GM12878 (cell line): ENCODE data around the gene TP73. TPM values are rescaled to one million over a fixed set of nuclear protein-coding genes. Genes with fewer than 3 reads are reported as not detected.

Experiments
- ASH2L ChIP-seq: fragments of 300-600, 200-600 bp; sonication (generic); IDR thresholded peaks from 2 replicates; pipeline ENCODE4 v1.6.1; 2017; ENCODE audit warnings: low read depth, mild to moderate bottlenecking, borderline replicate concordance
- ATF7 ChIP-seq: fragments of 450-650 bp; IDR thresholded peaks from 2 replicates; pipeline ENCODE4 v1.6.1; 2016; ENCODE audit warnings: low read depth, mild to moderate bottlenecking
- CEBPB ChIP-seq, 2 experiments: fragments of 150-350 bp in 1 of 2; IDR thresholded peaks; 2 replicates each; pipeline ENCODE4 v1.6.1; 2012 to 2014; ENCODE audit warnings: low read depth in 2 of 2, low read length in 2 of 2, borderline replicate concordance in 1 of 2, inconsistent platforms in 1 of 2
- DPF2 ChIP-seq: fragments of 450-650 bp; IDR thresholded peaks from 2 replicates; pipeline ENCODE4 v1.6.1; 2017; ENCODE audit warnings: mild to moderate bottlenecking
- EP300 ChIP-seq, 2 experiments: fragments of 150-350 bp in 1 of 2; IDR thresholded peaks; 2 replicates each; pipeline ENCODE4 v1.6.1; 2011 to 2012; ENCODE audit warnings: low read depth in 2 of 2, low read length in 2 of 2, borderline replicate concordance in 1 of 2, improper control_type of control experiment in 1 of 2, inconsistent platforms in 1 of 2; ENCODE audit not compliant: control insufficient read depth in 1 of 2
- GABPA ChIP-seq: IDR thresholded peaks from 2 replicates; pipeline ENCODE4 v1.6.1; 2014; ENCODE audit warnings: antibody characterized with exemption, low read depth, mild to moderate bottlenecking, inconsistent platforms
- HDGF ChIP-seq: fragments of 450-650 bp; IDR thresholded peaks from 2 replicates; pipeline ENCODE4 v1.6.1; 2016; ENCODE audit warnings: antibody characterized with exemption
- JUNB ChIP-seq: IDR thresholded peaks from 2 replicates; pipeline ENCODE4 v1.6.1; 2016; ENCODE audit warnings: antibody characterized with exemption, mild to moderate bottlenecking
- MEF2A ChIP-seq: IDR thresholded peaks from 2 replicates; pipeline ENCODE4 v1.6.1; 2011; ENCODE audit warnings: low read depth, mild to moderate bottlenecking, low read length, moderate library complexity; ENCODE audit not compliant: insufficient read depth
- NBN ChIP-seq: fragments of 450-650 bp; IDR thresholded peaks from 2 replicates; pipeline ENCODE4 v1.6.1; 2016
- PAX5 ChIP-seq: IDR thresholded peaks from 2 replicates; pipeline ENCODE4 v1.6.1; 2011; ENCODE audit warnings: low read depth, low read length, borderline replicate concordance
- POLR2A ChIP-seq: IDR thresholded peaks from 2 replicates; pipeline ENCODE4 v1.6.1; 2011; ENCODE audit warnings: low read depth, mild to moderate bottlenecking, low read length
- POLR2AphosphoS5 ChIP-seq: IDR thresholded peaks from 2 replicates; pipeline ENCODE4 v1.6.1; 2011; ENCODE audit warnings: mild to moderate bottlenecking, low read length, inconsistent platforms
- RAD21 ChIP-seq: IDR thresholded peaks from 2 replicates; pipeline ENCODE4 v1.6.1; 2011; ENCODE audit warnings: mild to moderate bottlenecking, low read depth, low read length, moderate library complexity; ENCODE audit not compliant: insufficient read depth
- RELA ChIP-seq: fragments of 450-650 bp; IDR thresholded peaks from 2 replicates; pipeline ENCODE4 v1.8.0; 2014; ENCODE audit warnings: borderline replicate concordance; ENCODE audit not compliant: partially characterized antibody
- RUNX3 ChIP-seq: IDR thresholded peaks from 2 replicates; pipeline ENCODE4 v1.6.1; 2012; ENCODE audit warnings: low read length, inconsistent platforms
- SMAD1 ChIP-seq: fragments of 450-650 bp; IDR thresholded peaks from 2 replicates; pipeline ENCODE4 v1.6.1; 2018; ENCODE audit warnings: mild to moderate bottlenecking, low read depth; ENCODE audit not compliant: partially characterized antibody
- SMARCA5 ChIP-seq: fragments of 450-650 bp; IDR thresholded peaks from 2 replicates; pipeline ENCODE4 v1.6.1; 2017; ENCODE audit warnings: mild to moderate bottlenecking
- SP1 ChIP-seq: IDR thresholded peaks from one replicate; pipeline ENCODE4 v1.6.1; 2011; ENCODE audit warnings: low read depth, low read length
- TCF12 ChIP-seq: IDR thresholded peaks from 2 replicates; pipeline ENCODE4 v1.6.1; 2011; ENCODE audit warnings: low read depth, mild to moderate bottlenecking, low read length
- YY1 ChIP-seq: IDR thresholded peaks from 2 replicates; pipeline ENCODE4 v1.6.1; 2011; ENCODE audit warnings: low read depth, mild to moderate bottlenecking, low read length
- ZNF384 ChIP-seq: IDR thresholded peaks from 2 replicates; pipeline ENCODE4 v1.6.1; 2012; ENCODE audit warnings: low read depth, mild to moderate bottlenecking, low read length, improper control_type of control experiment, borderline replicate concordance
- ZSCAN29 ChIP-seq: fragments of 450-650 bp; IDR thresholded peaks from 2 replicates; pipeline ENCODE4 v1.6.1; 2017; ENCODE audit warnings: mild to moderate bottlenecking, moderate library complexity
- polyA plus RNA-seq, 11 experiments: library from polyadenylated mRNA; depleted of rRNA in 4 of 11; unstranded in 6 of 11; stranded (reverse) in 5 of 11; fragments of >200 nt; fragmentation: Nextera tagmentation in 4 of 11; fragmentation: Illumina TruSeq in 1 of 11; extraction: Ambion mirVana in 4 of 11; extraction: Trizol in 1 of 11; gene quantifications; 1 replicate in 1 of 11; 2 replicates in 10 of 11; pipeline versions ENCODE4 v1.2.1 to v1.2.3, GENCODE V29; 2011 to 2016; ENCODE audit warnings: inconsistent platforms in 2 of 11, missing spikeins in 2 of 11, low read depth in 1 of 11
- total RNA-seq, 4 experiments: library from RNA; depleted of rRNA in 3 of 4; stranded (reverse); fragments of >200 nt in 3 of 4; fragmentation: Illumina TruSeq in 1 of 4; extraction: Trizol in 1 of 4; gene quantifications; 2 replicates each; pipeline versions ENCODE4 v1.2.1 to v1.2.3, GENCODE V29; 2013 to 2021
- TF ChIP-seq, protein P1 (sequence below): fragments of 450-650 bp; conservative IDR thresholded peaks from 2 replicates; pipeline ENCODE4 v1.6.1; 2017; ENCODE audit warnings: mild to moderate bottlenecking, moderate library complexity
- TF ChIP-seq, protein P2 (sequence below): fragments of 450-650 bp; IDR thresholded peaks from 2 replicates; pipeline ENCODE4 v1.6.1; 2017; ENCODE audit warnings: low read depth, mild to moderate bottlenecking, moderate library complexity
- TF ChIP-seq, protein P3 (sequence below): fragments of 450-650 bp; IDR thresholded peaks from 2 replicates; pipeline ENCODE4 v1.6.1; 2016; ENCODE audit warnings: mild to moderate bottlenecking

The TP73 gene
- total and polyA plus RNA-seq, 10 of the 15 experiments (the other 5 are each of a cell fraction or from before 2014, with no cell fraction given) = 0.08 to 54.2 (median 14.9) TPM

DNA sequence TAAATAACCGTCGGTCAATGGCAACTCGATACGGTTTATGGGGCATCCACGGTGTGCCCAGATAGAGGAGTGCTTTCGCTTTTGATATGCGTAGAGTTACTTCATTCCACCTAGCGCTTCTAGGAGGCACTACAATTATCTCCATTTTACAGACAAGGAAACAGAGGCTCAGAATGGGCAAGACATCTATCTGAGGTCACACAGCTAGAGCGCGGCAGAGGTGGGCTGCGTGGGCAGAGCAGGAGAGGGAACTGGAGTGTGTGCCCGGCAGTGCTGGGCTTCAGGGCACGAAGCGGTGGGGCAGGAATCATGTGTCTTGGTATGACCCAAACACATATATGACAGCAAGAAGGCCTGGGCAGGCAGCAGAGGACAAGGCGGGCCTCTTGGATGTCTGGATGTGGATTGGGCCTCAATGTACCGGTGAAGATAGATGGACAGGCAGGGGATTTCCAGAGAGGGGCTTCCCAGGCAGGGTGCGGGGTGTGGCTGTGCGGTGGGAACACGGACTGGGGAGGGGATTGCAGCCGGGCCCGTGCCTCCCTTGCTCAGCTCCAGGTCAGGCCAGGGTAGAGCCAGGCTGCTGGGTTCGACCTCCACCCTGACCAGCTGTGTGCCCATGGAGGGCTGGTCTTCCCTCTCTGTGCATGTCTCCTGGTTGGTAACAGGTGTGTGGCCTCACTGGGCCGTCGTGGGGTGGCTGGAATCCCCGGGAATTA lies 21.2 kb downstream of the TP73 start (continued):
- peak; percentile 6 for TF ChIP-seq SMAD1
- peak; percentile 4 for TF ChIP-seq SP1
- peak; percentile 93 for TF ChIP-seq HDGF
- TF ChIP-seq POLR2AphosphoS5 = peak; percentile 69
- TF ChIP-seq DPF2 = peak; percentile 77; the same call in 1 of the 2 replicates
- TF ChIP-seq ZNF384 = no peak
- TF ChIP-seq CEBPB (IDR thresholded peaks at IDR 0.05; ENCODE audit: borderline replicate concordance in 1 of 2, low read depth in 2 of 2, low read length in 2 of 2) = no peak
- TF ChIP-seq RUNX3 = no peak
- peak; percentile 21; the same call in 1 of the 2 replicates for TF ChIP-seq RAD21
- TF ChIP-seq, protein P1, sequence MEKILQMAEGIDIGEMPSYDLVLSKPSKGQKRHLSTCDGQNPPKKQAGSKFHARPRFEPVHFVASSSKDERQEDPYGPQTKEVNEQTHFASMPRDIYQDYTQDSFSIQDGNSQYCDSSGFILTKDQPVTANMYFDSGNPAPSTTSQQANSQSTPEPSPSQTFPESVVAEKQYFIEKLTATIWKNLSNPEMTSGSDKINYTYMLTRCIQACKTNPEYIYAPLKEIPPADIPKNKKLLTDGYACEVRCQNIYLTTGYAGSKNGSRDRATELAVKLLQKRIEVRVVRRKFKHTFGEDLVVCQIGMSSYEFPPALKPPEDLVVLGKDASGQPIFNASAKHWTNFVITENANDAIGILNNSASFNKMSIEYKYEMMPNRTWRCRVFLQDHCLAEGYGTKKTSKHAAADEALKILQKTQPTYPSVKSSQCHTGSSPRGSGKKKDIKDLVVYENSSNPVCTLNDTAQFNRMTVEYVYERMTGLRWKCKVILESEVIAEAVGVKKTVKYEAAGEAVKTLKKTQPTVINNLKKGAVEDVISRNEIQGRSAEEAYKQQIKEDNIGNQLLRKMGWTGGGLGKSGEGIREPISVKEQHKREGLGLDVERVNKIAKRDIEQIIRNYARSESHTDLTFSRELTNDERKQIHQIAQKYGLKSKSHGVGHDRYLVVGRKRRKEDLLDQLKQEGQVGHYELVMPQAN = 0 out of 2 replicates have a peak, but pooled peaks have one; percentile 33
- peak; percentile 80 for TF ChIP-seq NBN
- TF ChIP-seq EP300 (IDR thresholded peaks at IDR 0.05; ENCODE audit: borderline replicate concordance in 1 of 2, control insufficient read depth in 1 of 2, low read depth in 2 of 2, low read length in 2 of 2) = 0 out of 4 replicates have a peak, but pooled peaks of 1 of the 2 experiments have one; percentile 5
- TF ChIP-seq YY1 = 0 out of 2 replicates have a peak, but pooled peaks have one; percentile 4
- TF ChIP-seq, protein P2, sequence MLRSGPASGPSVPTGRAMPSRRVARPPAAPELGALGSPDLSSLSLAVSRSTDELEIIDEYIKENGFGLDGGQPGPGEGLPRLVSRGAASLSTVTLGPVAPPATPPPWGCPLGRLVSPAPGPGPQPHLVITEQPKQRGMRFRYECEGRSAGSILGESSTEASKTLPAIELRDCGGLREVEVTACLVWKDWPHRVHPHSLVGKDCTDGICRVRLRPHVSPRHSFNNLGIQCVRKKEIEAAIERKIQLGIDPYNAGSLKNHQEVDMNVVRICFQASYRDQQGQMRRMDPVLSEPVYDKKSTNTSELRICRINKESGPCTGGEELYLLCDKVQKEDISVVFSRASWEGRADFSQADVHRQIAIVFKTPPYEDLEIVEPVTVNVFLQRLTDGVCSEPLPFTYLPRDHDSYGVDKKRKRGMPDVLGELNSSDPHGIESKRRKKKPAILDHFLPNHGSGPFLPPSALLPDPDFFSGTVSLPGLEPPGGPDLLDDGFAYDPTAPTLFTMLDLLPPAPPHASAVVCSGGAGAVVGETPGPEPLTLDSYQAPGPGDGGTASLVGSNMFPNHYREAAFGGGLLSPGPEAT = peak; percentile 95
- TF ChIP-seq POLR2A = peak; percentile 54
- 0 out of 2 replicates have a peak, but pooled peaks have one; percentile 29 for TF ChIP-seq MEF2A
- 0 out of 2 replicates have a peak, but pooled peaks have one; percentile 6 for TF ChIP-seq PAX5
- no peak for TF ChIP-seq JUNB
- TF ChIP-seq RELA = peak; percentile 97
- TF ChIP-seq, protein P3, sequence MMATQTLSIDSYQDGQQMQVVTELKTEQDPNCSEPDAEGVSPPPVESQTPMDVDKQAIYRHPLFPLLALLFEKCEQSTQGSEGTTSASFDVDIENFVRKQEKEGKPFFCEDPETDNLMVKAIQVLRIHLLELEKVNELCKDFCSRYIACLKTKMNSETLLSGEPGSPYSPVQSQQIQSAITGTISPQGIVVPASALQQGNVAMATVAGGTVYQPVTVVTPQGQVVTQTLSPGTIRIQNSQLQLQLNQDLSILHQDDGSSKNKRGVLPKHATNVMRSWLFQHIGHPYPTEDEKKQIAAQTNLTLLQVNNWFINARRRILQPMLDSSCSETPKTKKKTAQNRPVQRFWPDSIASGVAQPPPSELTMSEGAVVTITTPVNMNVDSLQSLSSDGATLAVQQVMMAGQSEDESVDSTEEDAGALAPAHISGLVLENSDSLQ = peak; percentile 97
- peak; percentile 100 for TF ChIP-seq SMARCA5
- TF ChIP-seq TCF12 = no peak
- 0 out of 2 replicates have a peak, but pooled peaks have one; percentile 39 for TF ChIP-seq ASH2L
- peak; percentile 25; the same call in 1 of the 2 replicates for TF ChIP-seq ATF7
- TF ChIP-seq GABPA = no peak
- TF ChIP-seq ZSCAN29 = no peak
